ENCODE measurements around the gene ARL6IP4.

Gene ARL6IP4

DNA sequence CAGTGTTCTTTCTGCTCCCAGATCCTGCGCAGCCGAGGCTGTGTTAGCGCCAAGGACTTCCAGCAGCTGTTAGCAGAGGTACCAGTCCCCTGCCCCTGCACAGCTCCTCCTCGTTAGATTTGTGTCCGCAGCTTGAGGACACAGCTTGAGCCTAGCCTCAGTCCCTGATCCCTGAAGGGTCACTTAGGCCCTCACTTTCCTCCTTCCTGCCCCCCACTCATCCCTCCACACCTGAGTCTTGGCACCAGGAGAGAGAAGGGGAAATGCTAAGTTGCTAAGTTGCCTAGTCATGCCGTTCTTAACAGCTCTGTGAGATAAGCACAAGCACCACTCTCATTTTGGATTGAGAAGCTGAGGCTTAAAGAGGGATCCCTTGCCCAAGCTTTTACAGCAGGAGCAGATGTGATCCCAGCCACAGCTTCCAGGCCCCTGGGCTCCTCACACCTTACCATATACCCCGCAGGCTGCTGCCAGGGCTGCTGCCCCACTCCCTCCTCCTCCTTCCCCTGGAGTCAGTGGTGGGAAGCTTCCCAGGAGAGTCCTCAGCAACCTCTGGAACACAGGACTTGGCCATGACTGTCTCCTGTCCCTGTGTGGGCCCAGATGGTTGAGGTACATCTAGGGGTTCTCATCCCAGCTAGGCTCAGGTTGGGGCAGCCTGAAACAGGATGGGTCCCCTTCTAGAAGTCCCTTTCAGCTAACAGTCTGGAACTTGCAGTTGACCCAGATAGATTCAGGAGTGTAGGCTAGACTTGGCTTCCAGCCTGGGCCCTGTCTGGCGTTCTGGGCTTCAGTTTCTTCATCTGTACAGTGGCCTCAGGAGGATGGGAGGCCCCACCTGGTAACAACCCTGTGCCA, 4.5 kb upstream of the ARL6IP4 start:
- peak overlapping the region in 19 of 21 experiments; percentile 90 to 100 (median 98) for H3K27ac ChIP-seq
- peak overlapping the region; percentile 79 to 94 (median 87) for H3K4me3 ChIP-seq

GRCh38 chr12:122976648-122976975, 3.9 kb upstream of the ARL6IP4 start:
- Histone ChIP-seq H3K4me3 (peak overlapping the region in 1 of 7 experiments; percentile 92), H3K27ac (peak overlapping the region in 5 of 21 experiments; percentile 95 to 98 (median 98))

- peak overlapping the region in 1 of 21 experiments; percentile 28 for H3K27ac ChIP-seq
Measured at GRCh38 chr12:122977153-122977552, 3.3 kb upstream of the ARL6IP4 start.

DNA sequence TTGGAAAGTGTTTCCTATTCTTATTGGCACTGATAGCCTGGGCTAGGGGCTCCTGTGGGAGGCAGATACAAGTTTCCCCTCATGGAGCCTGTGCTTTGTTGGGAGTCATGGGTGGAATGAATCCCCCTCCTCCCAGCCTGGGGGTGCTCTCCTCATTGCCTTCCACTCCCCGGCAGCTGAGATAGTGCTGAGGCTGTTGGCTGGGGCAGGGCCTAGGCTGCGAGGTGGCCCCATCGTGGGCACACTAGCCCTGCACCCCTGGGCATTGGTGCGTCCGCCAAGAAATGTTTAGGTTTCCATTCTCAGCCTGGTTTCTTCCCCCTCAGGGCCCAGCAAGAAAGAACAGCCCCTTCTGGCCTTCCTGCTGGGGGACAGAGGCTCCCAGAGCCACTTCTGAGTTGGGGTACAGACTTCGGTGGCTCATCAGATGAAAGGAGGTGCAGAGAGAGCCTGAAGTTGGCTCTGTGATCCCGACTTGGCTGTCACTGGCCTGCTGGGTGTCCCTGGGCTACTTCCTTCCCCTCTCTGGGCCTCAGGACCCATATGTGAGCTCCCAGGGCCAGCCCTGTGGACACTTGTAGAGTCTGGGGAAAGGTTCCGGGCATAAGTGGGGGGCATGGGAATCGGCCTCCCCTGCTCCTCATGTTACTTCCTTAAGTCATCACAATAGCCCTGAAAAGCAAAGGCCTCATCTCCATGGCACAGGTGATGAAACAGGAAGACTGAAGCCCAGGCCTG, 2.7 kb upstream of the ARL6IP4 start:
- Histone ChIP-seq H3K4me3 (no peak overlapping the region), H3K27ac (no peak overlapping the region)

More at GRCh38 chr12:122977153-122977552, 3.3 kb upstream of the ARL6IP4 start:
- no peak overlapping the region for H3K4me3 ChIP-seq

GRCh38 chr12:122978507-122978955, 1.9 kb upstream of the ARL6IP4 start:
- no peak overlapping the region for H3K4me3 ChIP-seq
- no peak overlapping the region for H3K27ac ChIP-seq

DNA sequence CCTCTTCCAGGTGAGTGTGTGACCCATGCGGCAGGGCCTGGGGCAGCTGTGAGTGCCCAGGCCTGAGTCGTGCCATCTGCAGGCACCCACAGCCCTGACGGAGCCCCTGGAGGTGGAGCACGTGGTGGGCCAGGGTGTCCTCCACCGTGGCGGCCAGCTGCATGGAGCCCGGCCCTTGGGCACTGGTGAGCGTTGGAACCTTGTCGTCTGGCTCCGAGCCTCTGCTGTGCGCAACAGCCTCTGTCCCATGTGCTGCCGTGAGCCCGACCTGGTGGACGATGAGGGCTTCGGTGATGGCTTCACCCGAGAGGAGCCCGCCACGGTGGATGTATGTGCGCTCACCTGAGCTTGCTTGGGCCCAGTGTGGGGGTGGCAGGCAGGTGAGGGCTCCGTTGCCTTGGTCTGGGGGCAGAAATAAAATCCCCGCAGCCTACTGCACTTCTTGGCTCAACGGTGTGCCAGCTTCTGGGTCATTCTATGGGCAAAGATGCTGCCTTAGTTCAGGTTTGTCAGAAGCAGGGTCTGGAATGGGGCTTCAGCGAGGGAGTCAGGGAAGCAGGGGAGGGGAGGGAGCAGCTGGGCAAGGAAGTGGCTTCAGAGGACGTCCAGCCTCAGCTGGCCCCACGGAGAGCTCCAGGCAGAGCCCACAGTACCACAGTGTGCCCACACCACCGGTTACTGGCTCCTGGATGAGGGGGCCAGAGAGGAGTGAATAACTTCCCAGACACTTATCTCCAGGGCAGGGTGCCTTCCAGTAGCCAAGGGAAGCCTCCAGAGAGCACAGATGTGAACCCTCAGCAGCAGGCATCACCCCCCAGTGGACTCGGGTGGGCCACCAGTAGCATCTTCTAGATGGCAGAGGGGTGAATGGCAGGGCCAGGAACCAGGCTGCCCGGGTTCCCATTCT, 1.2 kb upstream of the ARL6IP4 start:
- peak overlapping the region; percentile 82 to 98 (median 89) for H3K4me3 ChIP-seq
- peak overlapping the region in 18 of 21 experiments; percentile 85 to 98 (median 93) for H3K27ac ChIP-seq

- Histone ChIP-seq H3K27ac (peak overlapping the region; percentile 78 to 98 (median 92)), H3K4me3 (peak overlapping the region; percentile 82 to 98 (median 89))
Measured at GRCh38 chr12:122979908-122980182, 636 bp upstream of the ARL6IP4 start.

GRCh38 chr12:122981036-122981471, 573 bp downstream of the ARL6IP4 start:
- H3K27ac ChIP-seq: peak overlapping the region; percentile 78 to 98 (median 92)
- H3K4me3 ChIP-seq: peak overlapping the region; percentile 82 to 98 (median 89)

- H3K27ac ChIP-seq: peak overlapping the region in 18 of 21 experiments; percentile 85 to 98 (median 93)
- peak overlapping the region; percentile 82 to 98 (median 89) for H3K4me3 ChIP-seq
Measured at GRCh38 chr12:122981587-122982476, 1.4 kb downstream of the ARL6IP4 start.

DNA sequence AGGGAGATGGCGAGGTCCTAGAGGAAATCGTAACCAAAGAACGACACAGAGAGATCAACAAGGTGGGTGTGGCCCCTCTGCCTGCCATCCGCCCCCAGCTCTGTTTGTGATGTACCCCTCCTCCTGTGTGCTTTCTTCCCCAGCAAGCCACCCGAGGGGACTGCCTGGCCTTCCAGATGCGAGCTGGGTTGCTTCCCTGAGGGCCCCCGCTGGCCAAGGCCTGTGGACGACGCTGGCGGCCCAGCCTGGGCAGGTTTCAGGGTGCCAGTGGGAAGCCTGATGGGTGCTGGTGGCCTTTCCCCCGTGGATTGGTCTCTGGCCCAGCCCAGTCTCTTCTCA, 2.0 kb downstream of the ARL6IP4 start:
- Histone ChIP-seq H3K27ac (peak overlapping the region in 7 of 21 experiments; percentile 3 to 98 (median 94)), H3K4me3 (no peak overlapping the region)

DNA sequence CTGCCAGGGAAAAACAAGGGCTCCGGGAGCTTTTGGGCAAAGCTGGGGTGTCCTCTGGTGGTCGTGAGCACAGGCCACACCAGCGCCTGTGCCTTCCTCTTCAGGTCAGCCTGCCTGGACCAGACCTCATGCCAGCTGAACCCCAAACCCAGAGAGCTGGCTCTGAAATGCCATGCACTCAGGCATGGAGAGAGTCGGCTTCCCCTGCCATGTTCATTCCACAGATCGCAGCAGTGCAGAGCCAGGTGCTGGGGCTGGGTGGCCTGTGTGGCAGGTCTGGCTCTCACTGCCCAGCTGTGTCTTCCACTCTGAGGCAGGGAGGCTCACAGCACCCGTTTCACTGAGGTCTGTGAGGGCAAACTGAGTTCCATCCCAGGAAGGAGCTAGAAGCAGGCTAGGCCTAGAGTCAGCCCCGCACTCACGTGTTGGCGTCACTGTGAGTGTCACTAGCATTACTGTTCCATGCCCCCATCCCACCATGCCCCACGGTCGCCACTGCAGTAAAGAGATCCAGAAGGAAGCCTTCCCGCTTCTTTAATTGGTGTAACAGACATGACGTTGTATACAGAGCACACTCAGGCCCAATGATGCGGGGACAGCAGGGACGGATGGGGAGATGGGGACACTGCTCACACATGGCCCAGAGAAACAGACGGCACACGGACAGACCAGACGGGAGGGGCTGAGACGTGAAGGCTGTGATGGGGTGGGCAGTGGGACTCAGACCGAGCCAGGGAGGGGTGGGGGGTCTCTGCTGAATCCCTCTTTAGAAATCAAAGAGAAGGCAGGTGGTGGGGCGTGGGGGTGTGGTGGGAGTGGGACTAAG, 2.7 kb downstream of the ARL6IP4 start:
- Histone ChIP-seq H3K27ac (peak overlapping the region in 6 of 21 experiments; percentile 3 to 98 (median 56)), H3K4me3 (no peak overlapping the region)

DNA sequence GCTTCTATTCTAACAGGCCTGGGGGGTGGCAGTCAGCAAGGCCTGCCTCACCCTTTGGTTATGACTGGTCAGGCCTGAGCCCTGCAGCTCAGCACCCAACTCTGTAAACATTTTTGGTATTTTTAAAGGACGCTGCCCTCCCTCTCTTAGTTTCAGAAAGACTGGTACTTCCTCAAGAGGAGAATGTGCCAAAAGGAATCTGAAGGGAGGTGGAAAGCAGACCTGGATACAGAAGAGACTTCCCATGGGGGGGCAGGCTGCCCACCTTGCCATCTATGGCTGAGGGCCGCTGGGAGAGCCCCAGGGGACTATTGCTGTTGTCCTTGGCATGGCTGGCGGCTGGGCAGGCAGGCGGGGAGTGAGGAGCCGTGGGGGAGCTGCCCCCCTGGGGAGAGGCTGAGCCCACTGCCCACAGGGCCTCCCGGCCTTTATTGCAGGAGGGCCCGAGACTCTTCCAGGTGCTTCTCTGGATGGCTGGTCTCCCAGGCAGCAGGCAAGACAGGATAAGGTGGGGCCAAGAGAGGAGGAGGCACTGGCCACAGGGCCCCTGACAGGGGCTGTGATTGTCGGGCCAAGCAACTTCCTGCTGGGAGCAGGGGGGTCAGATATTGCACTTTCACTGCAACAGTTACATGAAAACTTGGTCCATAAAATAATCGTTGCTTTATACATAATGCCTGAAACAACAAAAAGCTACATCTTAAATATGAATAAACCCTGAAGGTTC, 3.5 kb downstream of the ARL6IP4 start:
- peak overlapping the region in 16 of 21 experiments; percentile 15 to 78 (median 63) for H3K27ac ChIP-seq
- H3K4me3 ChIP-seq: no peak overlapping the region

GRCh38 chr12:122984612-122985337, 4.3 kb downstream of the ARL6IP4 start:
- no peak overlapping the region for H3K4me3 ChIP-seq
- H3K27ac ChIP-seq: peak overlapping the region in 20 of 21 experiments; percentile 1 to 77 (median 62)

DNA sequence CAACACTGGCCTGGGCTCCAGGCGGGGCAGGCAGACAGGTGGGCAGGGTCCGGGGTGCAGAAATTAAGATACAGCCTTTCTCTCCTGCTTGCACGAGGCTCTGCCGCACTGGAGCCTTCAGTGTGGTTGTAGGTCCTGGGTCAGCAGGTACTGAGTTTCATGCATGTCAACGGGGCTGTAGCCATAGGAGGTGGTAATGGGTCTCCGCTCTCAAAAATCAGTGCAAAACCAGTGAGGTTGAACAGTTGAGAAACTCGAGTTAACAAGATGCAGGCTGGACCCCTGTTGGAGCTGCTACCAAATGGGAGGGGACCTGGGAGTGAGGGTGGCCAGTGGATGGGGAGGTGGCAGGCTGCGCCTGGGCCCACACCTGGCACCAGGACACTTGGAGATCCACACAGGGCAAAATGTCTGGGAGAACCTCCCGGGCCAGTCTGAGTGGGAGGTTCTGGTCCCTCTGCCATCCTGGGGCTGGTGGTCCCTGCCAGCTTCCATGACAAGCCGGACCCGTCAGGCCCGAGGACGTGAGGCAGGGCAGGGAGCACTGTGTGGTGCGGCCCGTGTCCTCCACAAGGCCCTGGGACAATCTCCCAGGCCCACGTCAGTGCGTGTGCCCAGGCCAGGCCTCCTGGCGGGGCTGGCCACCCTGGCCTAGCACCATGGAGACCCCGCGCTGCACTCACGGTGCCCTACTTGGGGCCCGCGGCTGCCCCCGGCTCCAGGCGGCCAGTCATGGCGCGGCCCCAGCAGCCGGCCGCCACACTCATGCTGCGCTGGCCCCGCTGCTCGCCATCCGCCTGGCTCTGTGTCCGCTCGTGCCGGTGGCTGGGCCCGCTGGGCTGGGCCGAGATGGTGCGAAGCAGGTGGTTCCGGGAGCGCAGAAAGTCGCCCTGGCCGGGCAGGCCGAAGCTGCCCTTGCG, 5.1 kb downstream of the ARL6IP4 start:
- no peak overlapping the region for H3K4me3 ChIP-seq
- H3K27ac ChIP-seq: peak overlapping the region in 13 of 21 experiments; percentile 1 to 77 (median 63)

DNA sequence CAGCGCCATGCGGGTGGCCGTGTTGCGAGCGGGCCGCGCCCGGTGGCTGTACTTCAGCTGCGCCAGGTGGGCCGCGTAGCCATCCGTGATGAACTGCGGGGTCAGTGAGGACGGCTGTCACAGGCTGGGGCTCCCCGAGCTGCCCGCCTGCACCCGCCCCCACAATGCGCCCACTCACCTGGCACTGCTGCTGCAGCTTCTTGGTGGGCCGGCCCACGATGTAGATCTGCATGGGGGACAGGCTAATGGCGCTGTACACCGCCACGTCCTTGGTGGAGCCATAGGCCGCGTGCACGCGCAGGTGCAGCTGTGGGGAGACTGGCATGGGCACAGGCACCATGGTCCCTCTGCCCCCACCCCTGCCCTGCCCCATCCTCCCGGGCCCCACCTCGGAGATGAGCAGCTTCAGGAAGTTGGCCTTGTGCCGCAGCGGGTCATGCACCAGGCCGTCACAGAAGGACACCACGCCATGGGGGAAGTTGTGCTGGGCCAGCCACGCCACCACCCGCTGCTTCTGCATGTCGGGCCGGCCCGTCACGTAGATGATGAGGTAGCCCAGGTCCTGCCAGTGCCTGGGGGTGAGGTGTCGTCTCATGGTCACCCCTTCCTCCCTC, 5.9 kb downstream of the ARL6IP4 start:
- Histone ChIP-seq H3K4me3 (no peak overlapping the region), H3K27ac (no peak overlapping the region)

All from skin epidermis (tissue), 12 donors.